Right atrium auricular region (tissue), 2 donors: Measurements from ENCODE around the gene ARMH1. TPM values are rescaled to one million over a fixed set of nuclear protein-coding genes. Genes with fewer than 3 reads are reported as not detected.
A peak's percentile ranks its signal among the peaks of the same experiment; 100 is the strongest.

Experiments used
- DNase-seq: peaks from one replicate; pipeline ENCODE4 v3.0.0-alpha.2; 2019; ENCODE audit warnings: low spot score
- H3K27ac ChIP-seq, 2 donors: fragments of 200-600 bp; sonication (generic); 1 replicate in 1 of 2; 2 replicates in 1 of 2; pipeline ENCODE4 v1.5.1; 2016 to 2019
- H3K27me3 ChIP-seq, 2 donors: fragments of 200-600 bp; sonication (generic); one replicate each; pipeline versions ENCODE4 v1.5.1 to v1.6.0; 2017 to 2019
- H3K36me3 ChIP-seq: fragments of 200-600 bp; sonication (generic); one replicate; pipeline ENCODE4 v1.5.1; 2016
- H3K4me1 ChIP-seq, 2 donors: fragments of 200-600 bp; sonication (generic); one replicate each; pipeline versions ENCODE4 v1.5.1 to v1.6.0; 2017 to 2019
- H3K4me3 ChIP-seq, 2 donors: fragments of 200-600 bp; sonication (generic); 1 replicate in 1 of 2; 2 replicates in 1 of 2; pipeline ENCODE4 v1.5.1; 2017 to 2019; ENCODE audit warnings: mild to moderate bottlenecking in 1 of 2, moderate library complexity in 1 of 2
- H3K9me3 ChIP-seq, 2 donors: fragments of 200-600 bp; sonication (generic); one replicate each; pipeline ENCODE4 v1.5.1; 2019
- CTCF ChIP-seq, 2 donors: fragments of 200-600 bp; sonication (generic); IDR thresholded peaks; one replicate each; pipeline ENCODE4 v1.5.1; 2019; ENCODE audit warnings: antibody characterized with exemption in 2 of 2
- total RNA-seq, 2 donors: library from RNA; depleted of rRNA; stranded (reverse); fragments of >200 nt; gene quantifications; one replicate each; pipeline ENCODE4 v1.1.0, GENCODE V29; 2016

ARMH1 gene
- total RNA-seq, 2 donors from 2014 or later, result 0.19 to 5.2 TPM

GRCh38 chr1:44720281-44720680 lies 45.8 kb downstream of the ARMH1 start:
- Histone ChIP-seq H3K27ac (no peak overlapping the region), H3K9me3 (no peaks in the 10 kb centered on the region), H3K27me3 (no peaks in the 10 kb centered on the region), H3K36me3 (no peaks in the 10 kb centered on the region), H3K4me1 (no peaks in the 10 kb centered on the region), H3K4me3 (no peak overlapping the region)
- no peak for DNase-seq
- no peak for TF ChIP-seq CTCF (IDR thresholded peaks at IDR 0.05)

- no peaks in the 10 kb centered on the region for H3K9me3 ChIP-seq
- H3K27ac ChIP-seq, result peak overlapping the region in 1 of 2 donors; percentile 48
- no peak for DNase-seq
- H3K4me1 ChIP-seq, result no peaks in the 10 kb centered on the region
- H3K27me3 ChIP-seq, result no peaks in the 10 kb centered on the region
- no peak for TF ChIP-seq CTCF (IDR thresholded peaks at IDR 0.05)
- no peaks in the 10 kb centered on the region for H3K36me3 ChIP-seq
- H3K4me3 ChIP-seq, result no peak overlapping the region
These were observed 47.2 kb downstream of the ARMH1 start for GRCh38 chr1:44721485-44722361.

GRCh38 chr1:44723064-44723463 lies 48.5 kb downstream of the ARMH1 start:
- TF ChIP-seq CTCF (IDR thresholded peaks at IDR 0.05), result no peak
- H3K27ac ChIP-seq, result no peak overlapping the region
- no peaks in the 10 kb centered on the region for H3K4me1 ChIP-seq
- H3K4me3 ChIP-seq, result no peak overlapping the region
- no peaks in the 10 kb centered on the region for H3K9me3 ChIP-seq
- no peaks in the 10 kb centered on the region for H3K36me3 ChIP-seq
- DNase-seq, result no peak
- no peaks in the 10 kb centered on the region for H3K27me3 ChIP-seq

- DNase-seq, result no peak
- H3K36me3 ChIP-seq, result no peaks in the 10 kb centered on the region
- no peaks in the 10 kb centered on the region for H3K27me3 ChIP-seq
- no peak for TF ChIP-seq CTCF (IDR thresholded peaks at IDR 0.05)
- no peak overlapping the region for H3K27ac ChIP-seq
- no peak overlapping the region for H3K4me3 ChIP-seq
- no peaks in the 10 kb centered on the region for H3K4me1 ChIP-seq
- no peaks in the 10 kb centered on the region for H3K9me3 ChIP-seq
These were observed 49.2 kb downstream of the ARMH1 start for GRCh38 chr1:44723496-44724295.

- no peak for DNase-seq
- Histone ChIP-seq H3K27ac (no peak overlapping the region), H3K9me3 (no peaks in the 10 kb centered on the region), H3K4me1 (no peaks in the 10 kb centered on the region), H3K27me3 (no peaks in the 10 kb centered on the region), H3K36me3 (no peaks in the 10 kb centered on the region), H3K4me3 (no peak overlapping the region)
- no peak for TF ChIP-seq CTCF (IDR thresholded peaks at IDR 0.05)
These were observed 49.9 kb downstream of the ARMH1 start for GRCh38 chr1:44724296-44724954.
